Stimulated activated CD4-positive, alpha-beta T cell treated with anti-CD3 and anti-CD28 coated beads, Interleukin-15, amount 100 ng/mL, for 48 hours (primary cell): ENCODE measurements around the gene GHRH.

ENCODE experiments used
- DNase-seq, 2 donors: peaks; one replicate each; pipeline ENCODE4 v3.0.0-alpha.2; 2020; ENCODE audit warnings: low read depth in 2 of 2

Gene GHRH

GRCh38 chr20:37290158-37290810, 28.7 kb upstream of the GHRH start:
- DNase-seq = no peak

GRCh38 chr20:37288091-37288490, 26.5 kb upstream of the GHRH start:
- no peak for DNase-seq

DNA sequence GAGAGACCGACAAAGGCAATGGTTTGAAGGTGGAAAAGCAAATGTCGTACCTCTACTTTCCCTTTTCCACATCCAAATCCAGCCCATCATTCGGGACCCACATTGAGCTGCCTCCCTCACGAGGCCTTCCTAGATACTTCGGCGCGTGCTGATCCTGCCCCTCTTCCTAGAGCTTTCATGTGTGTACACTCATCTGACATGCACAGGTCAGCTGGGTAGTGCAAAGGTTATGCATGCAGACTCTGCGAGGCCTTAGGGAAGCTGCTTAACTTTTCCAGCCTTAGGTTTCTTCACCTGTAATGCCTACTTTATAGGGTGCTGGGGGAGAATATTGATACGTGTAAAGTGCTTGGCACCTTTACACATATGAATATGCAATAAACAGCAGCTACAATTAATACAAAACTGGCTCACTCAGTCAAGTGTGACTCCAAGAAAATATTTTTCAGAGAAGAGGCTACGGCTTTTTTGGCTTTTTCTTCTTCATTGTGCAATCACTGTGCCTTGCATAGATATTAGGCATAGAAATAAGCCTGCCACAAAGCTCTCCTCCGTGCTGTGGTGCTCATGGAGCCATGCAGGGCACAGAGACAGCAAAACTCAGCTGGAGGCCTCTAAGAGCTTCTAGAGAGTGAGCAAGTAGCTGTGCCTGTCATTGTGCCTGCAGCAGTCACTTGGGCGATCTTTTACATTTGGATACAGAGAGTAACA, 24.2 kb upstream of the GHRH start:
- DNase-seq = no peak

DNA sequence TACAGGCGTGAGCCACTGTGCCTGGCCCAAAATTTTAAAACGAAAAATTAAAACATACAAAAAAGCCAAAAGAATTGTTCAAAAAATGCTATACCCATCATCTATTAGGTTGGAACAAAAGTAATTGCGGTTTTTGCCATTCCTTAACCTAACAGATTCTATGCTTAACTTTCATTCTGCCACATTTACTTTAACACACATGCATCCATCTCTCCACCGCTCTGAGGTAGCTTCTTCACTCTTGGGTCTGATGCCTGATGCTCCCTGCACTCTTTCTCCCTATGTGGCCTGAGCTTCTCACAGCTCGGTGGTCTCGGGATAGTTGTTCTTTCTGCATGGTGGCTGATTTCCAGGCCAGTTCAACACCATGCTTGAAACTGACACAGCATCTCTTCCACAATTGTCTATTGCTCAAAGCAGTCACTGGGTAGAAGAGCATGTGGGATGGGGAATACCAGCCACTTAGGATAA, 23.1 kb upstream of the GHRH start:
- no peak for DNase-seq

DNA sequence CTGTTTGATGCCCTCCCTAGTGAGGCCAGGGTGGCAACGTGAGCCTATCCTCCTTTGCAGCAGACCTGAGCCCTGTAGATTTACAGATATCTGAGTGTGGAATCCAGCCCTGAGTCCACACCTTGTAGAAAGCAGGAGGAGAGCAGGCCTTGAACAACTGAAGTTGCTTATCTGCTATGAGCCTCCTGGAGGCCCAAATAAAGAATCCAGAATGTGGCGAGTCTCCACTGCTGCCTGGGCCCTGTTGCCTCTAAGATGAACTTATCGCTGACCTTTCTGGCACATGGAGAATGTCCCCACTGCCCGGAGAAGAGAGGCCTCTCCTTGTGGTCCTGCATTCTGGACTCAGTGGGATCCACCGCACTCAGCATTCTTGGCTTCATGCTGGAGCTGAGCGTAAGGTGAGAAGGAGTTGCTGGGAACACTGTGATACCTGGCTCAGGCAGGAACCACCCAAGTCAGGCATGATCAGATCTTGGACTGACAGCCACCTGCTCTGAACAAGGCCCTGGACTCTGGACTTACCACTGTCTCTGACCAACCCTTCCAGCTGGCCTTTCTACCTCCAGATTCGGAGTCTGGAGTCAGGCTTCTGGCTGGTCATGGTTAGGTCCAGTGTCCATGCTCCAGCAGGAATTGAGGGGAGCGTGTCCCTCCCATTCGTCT, 22.0 kb upstream of the GHRH start:
- DNase-seq = no peak

- no peak for DNase-seq
Measured at GRCh38 chr20:37282556-37282955, 20.9 kb upstream of the GHRH start.

GRCh38 chr20:37280403-37280802, 18.8 kb upstream of the GHRH start:
- DNase-seq = no peak

DNA sequence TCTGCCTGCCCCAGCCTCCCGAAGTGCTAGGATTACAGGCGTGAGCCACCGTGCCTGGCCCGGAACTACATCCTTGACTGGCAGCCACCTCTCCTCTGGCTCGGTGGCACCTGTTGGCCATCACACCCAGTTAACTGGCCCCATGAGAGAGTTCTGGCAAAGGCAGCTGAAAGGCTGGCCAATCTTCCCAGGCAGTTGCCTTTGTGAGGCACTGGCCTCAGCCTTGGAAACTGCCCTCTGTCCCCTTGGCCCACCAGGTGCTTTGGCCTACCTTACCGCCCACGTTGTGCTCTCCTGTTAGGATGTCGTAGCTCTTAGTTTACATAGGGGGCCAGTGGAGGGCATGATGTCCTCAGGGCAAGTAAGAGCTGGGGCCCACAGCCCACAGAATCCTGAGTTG, 18.2 kb upstream of the GHRH start:
- no peak for DNase-seq

DNA sequence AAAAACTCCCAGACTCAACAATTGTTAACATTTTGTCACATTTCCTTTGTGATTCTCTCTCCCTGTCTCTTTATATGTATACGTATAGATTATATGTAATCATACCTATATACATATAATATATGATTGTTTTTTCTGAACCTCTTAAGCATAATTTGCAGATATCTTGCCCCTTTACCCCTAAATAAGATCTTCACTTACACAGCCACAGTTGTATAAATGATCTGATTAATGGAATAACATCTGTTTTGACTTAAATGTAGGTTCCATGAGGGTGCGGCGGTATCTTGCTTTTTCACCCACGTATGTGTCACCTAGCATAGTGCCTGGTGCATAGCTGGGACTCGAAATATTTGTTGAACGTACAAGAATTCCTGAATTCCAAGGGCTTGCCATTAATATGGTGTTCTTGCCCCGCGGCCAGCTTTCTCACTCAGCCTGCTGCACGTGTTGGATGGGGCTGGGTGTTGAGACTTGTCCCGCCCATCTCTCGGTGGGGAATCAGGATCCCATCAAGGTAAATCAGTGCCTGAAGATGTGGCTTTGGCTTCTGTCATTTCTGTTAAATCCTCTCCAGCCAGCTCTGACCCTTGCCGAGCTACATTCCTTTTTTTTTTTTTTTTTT, 17.5 kb upstream of the GHRH start:
- DNase-seq = no peak

DNA sequence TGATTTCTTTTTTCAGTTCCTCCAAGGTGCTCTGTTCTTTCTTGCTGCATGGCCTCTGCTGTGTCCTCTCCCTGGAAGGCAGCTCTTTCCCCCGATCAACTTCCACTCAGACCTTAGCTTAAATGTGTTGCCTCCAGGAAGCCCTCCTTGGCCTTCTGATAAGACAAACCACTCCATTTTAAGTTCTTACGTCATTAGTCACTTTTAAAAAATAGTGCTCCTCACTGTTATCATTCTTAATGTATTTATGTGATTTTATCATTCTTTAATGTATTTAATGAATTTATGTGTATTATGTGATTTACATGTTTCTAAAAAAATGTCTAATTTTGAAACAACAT, 15.6 kb upstream of the GHRH start:
- DNase-seq = no peak

- no peak for DNase-seq
Measured at GRCh38 chr20:37276494-37277252, 15.1 kb upstream of the GHRH start.

- no peak for DNase-seq
Measured at GRCh38 chr20:37274851-37275524, 13.4 kb upstream of the GHRH start.

GRCh38 chr20:37273988-37274387, 12.4 kb upstream of the GHRH start:
- no peak for DNase-seq

- no peak for DNase-seq
Measured at GRCh38 chr20:37271421-37271768, 9.8 kb upstream of the GHRH start.

DNA sequence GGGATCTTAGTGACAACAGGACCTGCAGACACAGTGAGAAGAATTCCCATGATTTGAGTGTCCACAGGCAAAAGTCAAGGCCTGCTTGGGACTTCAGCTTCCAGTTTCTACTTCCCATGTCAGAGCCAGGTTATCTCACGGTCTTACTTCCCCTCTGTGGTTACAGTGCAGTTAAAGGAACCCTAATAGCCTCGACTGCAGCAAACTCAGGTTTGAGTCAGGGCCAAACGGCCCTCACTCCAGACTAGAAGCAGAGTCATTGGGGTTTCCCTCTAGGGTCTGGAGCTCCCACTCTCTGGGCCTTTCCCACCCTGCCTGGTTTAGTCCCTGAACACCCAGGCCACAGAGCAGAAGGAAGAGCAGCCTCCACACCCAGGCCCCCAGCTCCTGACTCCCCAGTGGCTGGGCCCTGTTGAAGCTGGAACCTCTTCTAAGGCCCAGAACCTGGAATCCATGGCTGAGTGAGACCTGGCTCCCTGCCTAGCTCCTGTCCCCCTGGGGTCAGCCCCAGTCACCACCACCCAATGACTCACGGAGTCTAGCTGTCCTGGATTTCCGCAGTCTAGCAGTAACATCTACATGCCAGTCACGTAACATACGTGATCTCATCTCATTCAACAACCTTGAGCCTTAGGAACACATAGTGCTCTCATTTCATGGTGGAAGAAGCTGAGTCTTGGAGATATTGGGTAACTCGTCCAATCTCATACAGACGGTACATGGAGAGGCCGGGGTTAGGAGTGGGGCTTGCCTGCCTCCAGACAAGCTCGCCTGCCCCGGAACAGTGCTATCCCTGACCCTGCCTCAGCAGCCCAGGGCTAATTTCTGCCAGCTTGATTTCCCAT, 9.2 kb upstream of the GHRH start:
- no peak for DNase-seq

GRCh38 chr20:37267667-37268313, 6.2 kb upstream of the GHRH start:
- DNase-seq = no peak

DNA sequence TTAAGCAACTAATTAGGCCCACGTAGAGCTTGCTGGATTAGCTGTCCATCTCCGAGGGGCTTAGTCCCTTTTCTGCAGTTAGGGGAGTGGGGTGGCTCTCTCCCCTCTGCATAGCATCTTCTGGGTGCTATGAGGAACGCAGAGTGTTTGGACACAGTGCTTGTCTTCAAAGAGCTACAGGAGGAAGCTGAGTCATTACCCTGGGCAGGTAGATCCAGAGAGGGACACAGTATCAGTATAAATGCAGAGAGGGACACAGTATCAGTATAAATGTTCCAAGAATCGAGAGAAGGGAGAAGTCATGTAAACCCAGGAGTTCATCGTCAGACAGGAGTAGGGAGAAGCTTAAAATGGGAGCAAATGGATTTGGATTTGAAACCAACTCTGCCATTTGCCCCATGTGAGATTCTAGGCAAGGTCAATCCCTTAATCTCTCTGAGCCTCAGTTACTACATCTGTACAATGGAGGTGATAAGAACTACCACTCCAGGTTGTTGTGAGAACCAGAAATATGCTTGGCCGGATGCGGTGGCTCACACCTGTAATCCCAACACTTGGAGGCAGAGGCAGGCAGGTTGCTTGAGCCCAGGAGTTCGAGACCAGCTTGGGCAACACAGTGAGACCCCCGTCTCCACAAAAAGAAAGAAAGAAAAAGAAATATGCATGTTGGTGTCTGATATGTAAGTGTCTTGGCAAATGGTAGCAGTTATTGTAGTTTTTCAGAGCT, 5.5 kb upstream of the GHRH start:
- DNase-seq = no peak

- DNase-seq = no peak
Measured at GRCh38 chr20:37265152-37265551, 3.5 kb upstream of the GHRH start.

DNA sequence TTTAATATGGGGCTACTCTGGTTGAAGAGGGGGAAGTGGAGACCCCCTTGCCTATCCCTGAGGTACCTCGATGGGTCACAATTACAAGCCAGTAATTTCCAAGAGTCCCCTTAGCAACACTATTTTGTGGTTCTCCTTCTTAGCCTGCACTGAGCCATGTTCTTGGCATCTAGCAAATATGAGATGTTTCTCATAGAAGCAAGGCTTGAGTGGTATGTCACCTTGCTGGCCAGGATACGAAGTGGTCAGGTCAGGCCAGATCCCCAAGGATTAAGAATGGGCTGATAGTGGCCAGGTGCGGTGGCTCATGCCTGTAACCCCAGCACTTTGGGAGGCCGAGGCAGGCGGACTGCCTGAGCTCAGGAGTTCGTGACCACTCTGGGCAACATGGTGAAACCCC, 2.1 kb upstream of the GHRH start:
- DNase-seq = no peak
